Cardiac septum (tissue), 1 donor: ENCODE data around the gene ATP13A3. TPM values are rescaled to one million over a fixed set of nuclear protein-coding genes. Genes with fewer than 3 reads are reported as not detected.
A peak's percentile ranks its signal among the peaks of the same experiment; 100 is the strongest.

Experiments
- DNase-seq: peaks from one replicate; pipeline ENCODE4 v3.0.0-alpha.2; 2020; ENCODE audit warnings: low spot score
- intact Hi-C: fragments of 100-400 bp; cut with DNase I; formaldehyde crosslinking; loops from one replicate; pipeline ENCODE4 v1.14.0; 2022
- total RNA-seq: library from RNA; stranded (reverse); fragmentation: NEBNext Ultra II Directional; extraction: Animal tissue kit (Norgen Biotek cat#: 25700); gene quantifications from one replicate; pipeline ENCODE4 v1.2.1, GENCODE V29; 2021
- donor health status: DM: no; HTN: no; CAD: no.

The ATP13A3 gene
- total RNA-seq, 1 donor from 2014 or later, result 217 TPM

GRCh38 chr3:194382196-194382891, 104.5 kb downstream of the ATP13A3 start:
- peak; percentile 60 for DNase-seq
- intact Hi-C loops, result no loop called here

- intact Hi-C loops, result no loop called here
- peak; percentile 33 for DNase-seq
Measured at GRCh38 chr3:194381460-194381875, 105.3 kb downstream of the ATP13A3 start.

GRCh38 chr3:194380326-194380725, 106.5 kb downstream of the ATP13A3 start:
- intact Hi-C loops, result no loop called here
- peak; percentile 26 for DNase-seq

GRCh38 chr3:194379651-194380050, 107.2 kb downstream of the ATP13A3 start:
- DNase-seq, result peak; percentile 7
- intact Hi-C loops, result no loop called here

- intact Hi-C loops, result no loop called here
- DNase-seq, result peak; percentile 9
Measured at GRCh38 chr3:194379231-194379630, 107.6 kb downstream of the ATP13A3 start.

GRCh38 chr3:194377708-194378107, 109.1 kb downstream of the ATP13A3 start:
- peak; percentile 0 for DNase-seq

GRCh38 chr3:194376241-194376560, 110.6 kb downstream of the ATP13A3 start:
- no peak for DNase-seq
- intact Hi-C loops, result no loop called here

More at GRCh38 chr3:194377708-194378107, 109.1 kb downstream of the ATP13A3 start:
- intact Hi-C loops, result no loop called here

- intact Hi-C loops, result no loop called here
- no peak for DNase-seq
Measured at GRCh38 chr3:194375473-194376240, 111.1 kb downstream of the ATP13A3 start.

GRCh38 chr3:194374935-194375334, 111.9 kb downstream of the ATP13A3 start:
- no peak for DNase-seq
- intact Hi-C loops, result no loop called here

- intact Hi-C loops, result no loop called here
Measured at GRCh38 chr3:194373899-194374298, 112.9 kb downstream of the ATP13A3 start.

GRCh38 chr3:194373028-194373427, 113.8 kb downstream of the ATP13A3 start:
- intact Hi-C loops, result no loop called here
- no peak for DNase-seq

More at GRCh38 chr3:194373899-194374298, 112.9 kb downstream of the ATP13A3 start:
- no peak for DNase-seq

- intact Hi-C loops, result no loop called here
- no peak for DNase-seq
Measured at GRCh38 chr3:194370753-194371152, 116.0 kb downstream of the ATP13A3 start.

- no peak for DNase-seq
- intact Hi-C loops, result no loop called here
Measured at GRCh38 chr3:194369522-194370279, 117.1 kb downstream of the ATP13A3 start, which contains the start of gene LRRC15. TSS of gene LRRC15 (minus strand) at chr3:194369743. CDS start at chr3:194361043, 8,700 bp downstream.

- intact Hi-C loops, result no loop called here
- DNase-seq, result no peak
Measured at GRCh38 chr3:194368918-194369317, 117.9 kb downstream of the ATP13A3 start.

GRCh38 chr3:194367992-194368841, 118.6 kb downstream of the ATP13A3 start:
- intact Hi-C loops, result no loop called here
- DNase-seq, result no peak

GRCh38 chr3:194365978-194366490, 120.8 kb downstream of the ATP13A3 start:
- no peak for DNase-seq
- intact Hi-C loops, result no loop called here

- no peak for DNase-seq
- intact Hi-C loops, result no loop called here
Measured at GRCh38 chr3:194365526-194365925, 121.3 kb downstream of the ATP13A3 start.

GRCh38 chr3:194364652-194365434, 122.0 kb downstream of the ATP13A3 start:
- intact Hi-C loops, result no loop called here
- DNase-seq, result no peak
